Body of pancreas (tissue), 4 donors: ENCODE data around the gene DAPK2. TPM values are rescaled to one million over a fixed set of nuclear protein-coding genes. Genes with fewer than 3 reads are reported as not detected.

ENCODE experiments used
- ATAC-seq: fragments of 150-250 bp; one replicate; pipeline ENCODE4 v1.9.1; 2016
- DNase-seq, 4 donors: peaks; one replicate each; pipeline ENCODE4 v3.0.0-alpha.2; 2019
- H3K27ac ChIP-seq, 4 donors: fragments of 200-600 bp; sonication (generic); 1 replicate in 3 of 4; 2 replicates in 1 of 4; pipeline versions ENCODE4 v1.5.1 to v1.6.1; 2016 to 2019; ENCODE audit warnings: mild to moderate bottlenecking in 1 of 4, mixed read lengths in 1 of 4, moderate library complexity in 1 of 4
- H3K27me3 ChIP-seq, 2 donors: fragments of 200-600 bp; sonication (generic); one replicate each; pipeline ENCODE4 v1.6.0; 2016; ENCODE audit warnings: mild to moderate bottlenecking in 1 of 2
- H3K36me3 ChIP-seq, 2 donors: fragments of 200-600 bp; sonication (generic); replicated peaks in 1 of 2; 2 replicates each; pipeline ENCODE4 v1.5.1; 2016; ENCODE audit warnings: low read depth in 2 of 2; ENCODE audit not compliant: insufficient read depth in 1 of 2
- H3K4me1 ChIP-seq: fragments of 200-600 bp; sonication (generic); one replicate; pipeline ENCODE4 v1.6.0; 2016
- H3K4me3 ChIP-seq, 2 donors: fragments of 200-600 bp; sonication (generic); 1 replicate in 1 of 2; 2 replicates in 1 of 2; pipeline ENCODE4 v1.5.1; 2016 to 2019
- H3K9me3 ChIP-seq, 3 donors: fragments of 200-600 bp; sonication (generic); 1 replicate in 2 of 3; 2 replicates in 1 of 3; pipeline ENCODE4 v1.5.1; 2016
- POLR2A ChIP-seq, 3 donors: fragments of 450-650 bp; IDR thresholded peaks; one replicate each; pipeline ENCODE4 v1.6.1; 2016; ENCODE audit warnings: antibody characterized with exemption in 3 of 3, mild to moderate bottlenecking in 2 of 3
- WGBS, 2 donors: methylation state at CpG; one replicate each; pipeline ENCODE4 v1.1.5; 2017; 5-methylcytosine and 5-hydroxymethylcytosine counted together
- intact Hi-C: fragments of 100-400 bp; cut with DNase I; formaldehyde crosslinking; loops from one replicate; pipeline ENCODE4 v1.15.1; 2023
- total RNA-seq, 2 donors: library from RNA; depleted of rRNA; stranded (reverse); fragments of >200 nt; gene quantifications; one replicate each; pipeline ENCODE4 v1.1.0, GENCODE V29; 2016
- TF ChIP-seq, protein P1 (sequence below), 7 experiments: fragments of 450-650 bp in 4 of 7; fragments of 200-600 bp in 3 of 7; sonication (generic) in 3 of 7; IDR thresholded peaks; one replicate each; pipeline ENCODE4 v1.5.1; 2016 to 2019; ENCODE audit warnings: antibody characterized with exemption in 7 of 7

Gene DAPK2
- total RNA-seq, 2 donors from 2014 or later = 2.9 to 5.9 TPM

- WGBS, 2 donors = 73 to 87% methylated on average over 3 to 4 of the region's 4 CpGs
- no peak for ATAC-seq
Observed at GRCh38 chr15:63978511-63979261, 67.6 kb downstream of the DAPK2 start.

GRCh38 chr15:63977119-63977518 lies 69.2 kb downstream of the DAPK2 start:
- DNase-seq = no peak
- TF ChIP-seq POLR2A (IDR thresholded peaks at IDR 0.05) = no peak
- TF ChIP-seq, protein P1, sequence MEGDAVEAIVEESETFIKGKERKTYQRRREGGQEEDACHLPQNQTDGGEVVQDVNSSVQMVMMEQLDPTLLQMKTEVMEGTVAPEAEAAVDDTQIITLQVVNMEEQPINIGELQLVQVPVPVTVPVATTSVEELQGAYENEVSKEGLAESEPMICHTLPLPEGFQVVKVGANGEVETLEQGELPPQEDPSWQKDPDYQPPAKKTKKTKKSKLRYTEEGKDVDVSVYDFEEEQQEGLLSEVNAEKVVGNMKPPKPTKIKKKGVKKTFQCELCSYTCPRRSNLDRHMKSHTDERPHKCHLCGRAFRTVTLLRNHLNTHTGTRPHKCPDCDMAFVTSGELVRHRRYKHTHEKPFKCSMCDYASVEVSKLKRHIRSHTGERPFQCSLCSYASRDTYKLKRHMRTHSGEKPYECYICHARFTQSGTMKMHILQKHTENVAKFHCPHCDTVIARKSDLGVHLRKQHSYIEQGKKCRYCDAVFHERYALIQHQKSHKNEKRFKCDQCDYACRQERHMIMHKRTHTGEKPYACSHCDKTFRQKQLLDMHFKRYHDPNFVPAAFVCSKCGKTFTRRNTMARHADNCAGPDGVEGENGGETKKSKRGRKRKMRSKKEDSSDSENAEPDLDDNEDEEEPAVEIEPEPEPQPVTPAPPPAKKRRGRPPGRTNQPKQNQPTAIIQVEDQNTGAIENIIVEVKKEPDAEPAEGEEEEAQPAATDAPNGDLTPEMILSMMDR (IDR thresholded peaks at IDR 0.05) = no peak
- H3K9me3 ChIP-seq = no peaks in the 10 kb centered on the region

More at GRCh38 chr15:63978511-63979261, 67.6 kb downstream of the DAPK2 start:
- intact Hi-C loops = no loop called here
- Histone ChIP-seq H3K4me1 (peaks cover 10% of the 10 kb centered on the region), H3K4me3 (no peak overlapping the region), H3K27me3 (no peaks in the 10 kb centered on the region), H3K27ac (no peak overlapping the region), H3K9me3 (no peaks in the 10 kb centered on the region), H3K36me3 (no peaks in the 10 kb centered on the region)
- no peak for TF ChIP-seq POLR2A (IDR thresholded peaks at IDR 0.05)
- TF ChIP-seq, protein P1 (IDR thresholded peaks at IDR 0.05) = no peak
- no peak for DNase-seq

GRCh38 chr15:63974021-63974420 lies 72.3 kb downstream of the DAPK2 start:
- H3K27ac ChIP-seq = no peak overlapping the region
- H3K4me1 ChIP-seq = peaks cover 44% of the 10 kb centered on the region
- DNase-seq (no peak), ATAC-seq (no peak)
- H3K9me3 ChIP-seq = no peaks in the 10 kb centered on the region
- intact Hi-C loops = no loop called here
- TF ChIP-seq, protein P1 (IDR thresholded peaks at IDR 0.05) = no peak
- no peak for TF ChIP-seq POLR2A (IDR thresholded peaks at IDR 0.05)
- no peak overlapping the region for H3K4me3 ChIP-seq
- no peaks in the 10 kb centered on the region for H3K27me3 ChIP-seq
- H3K36me3 ChIP-seq = no peaks in the 10 kb centered on the region

More at GRCh38 chr15:63977119-63977518, 69.2 kb downstream of the DAPK2 start:
- peaks cover 18% of the 10 kb centered on the region for H3K4me1 ChIP-seq
- ATAC-seq = no peak
- H3K27me3 ChIP-seq = no peaks in the 10 kb centered on the region
- no peak overlapping the region for H3K27ac ChIP-seq
- WGBS, 2 donors = 88 to 90% methylated on average over 1 to 2 of the region's 2 CpGs
- H3K4me3 ChIP-seq = no peak overlapping the region
- H3K36me3 ChIP-seq = no peaks in the 10 kb centered on the region
- intact Hi-C loops = no loop called here

- no peak for ATAC-seq
- H3K36me3 ChIP-seq = no peaks in the 10 kb centered on the region
- no peak overlapping the region for H3K4me3 ChIP-seq
- WGBS, 2 donors = 36 to 40% methylated on average over 2 of the region's 2 CpGs
- H3K27me3 ChIP-seq = no peaks in the 10 kb centered on the region
- H3K9me3 ChIP-seq = no peaks in the 10 kb centered on the region
- TF ChIP-seq, protein P1 (IDR thresholded peaks at IDR 0.05) = no peak
- no peak for TF ChIP-seq POLR2A (IDR thresholded peaks at IDR 0.05)
- no peak overlapping the region for H3K27ac ChIP-seq
- DNase-seq = no peak
- peaks cover 50% of the 10 kb centered on the region for H3K4me1 ChIP-seq
- intact Hi-C loops = no loop called here
Observed at GRCh38 chr15:63973212-63974009, 72.9 kb downstream of the DAPK2 start.
